Tibial artery (tissue), 4 donors: ENCODE data around the gene PDE11A.
"Not testable (repeated sequence)": the region's sequence is repeated elsewhere in the genome, so short reads cannot be mapped to it uniquely, and the experiment has no call there.

Experiments used
- DNase-seq, 2 donors: peaks; one replicate each; pipeline ENCODE4 v3.0.0-alpha.2; 2019
- H3K27ac ChIP-seq, 2 donors: fragments of 200-600 bp; sonication (generic) in 1 of 2; 1 replicate in 1 of 2; 2 replicates in 1 of 2; pipeline ENCODE4 v1.5.1; 2018 to 2019; ENCODE audit warnings: mild to moderate bottlenecking in 1 of 2
- H3K27me3 ChIP-seq, 2 donors: fragments of 200-600 bp; sonication (generic) in 1 of 2; one replicate each; pipeline versions ENCODE4 v1.5.1 to v1.6.0; 2016 to 2019
- H3K36me3 ChIP-seq, 3 donors: fragments of 200-600 bp; sonication (generic) in 2 of 3; one replicate each; pipeline ENCODE4 v1.5.1; 2016 to 2019; ENCODE audit warnings: mild to moderate bottlenecking in 2 of 3
- H3K4me1 ChIP-seq, 4 donors: fragments of 200-600 bp; sonication (generic) in 2 of 4; 1 replicate in 3 of 4; 2 replicates in 1 of 4; pipeline ENCODE4 v1.5.1; 2016 to 2019
- H3K4me3 ChIP-seq, 2 donors: fragments of 200-600 bp; sonication (generic) in 1 of 2; 1 replicate in 1 of 2; 2 replicates in 1 of 2; pipeline ENCODE4 v1.5.1; 2018 to 2019; ENCODE audit warnings: mild to moderate bottlenecking in 2 of 2
- H3K9me3 ChIP-seq, 3 donors: fragments of 200-600 bp; sonication (generic) in 1 of 3; one replicate each; pipeline ENCODE4 v1.5.1; 2016 to 2019
- CTCF ChIP-seq, 2 experiments: fragments of 200-600 bp in 1 of 2; fragments of 450-650 bp in 1 of 2; IDR thresholded peaks; one replicate each; pipeline ENCODE4 v1.5.1; 2017 to 2019; ENCODE audit warnings: antibody characterized with exemption in 2 of 2, mild to moderate bottlenecking in 1 of 2, moderate library complexity in 1 of 2
- intact Hi-C: fragments of 100-400 bp; cut with DNase I; formaldehyde crosslinking; loops from one replicate; pipeline ENCODE4 v1.15.0; 2023; ENCODE audit warnings: low total_unique reads

Gene PDE11A

DNA sequence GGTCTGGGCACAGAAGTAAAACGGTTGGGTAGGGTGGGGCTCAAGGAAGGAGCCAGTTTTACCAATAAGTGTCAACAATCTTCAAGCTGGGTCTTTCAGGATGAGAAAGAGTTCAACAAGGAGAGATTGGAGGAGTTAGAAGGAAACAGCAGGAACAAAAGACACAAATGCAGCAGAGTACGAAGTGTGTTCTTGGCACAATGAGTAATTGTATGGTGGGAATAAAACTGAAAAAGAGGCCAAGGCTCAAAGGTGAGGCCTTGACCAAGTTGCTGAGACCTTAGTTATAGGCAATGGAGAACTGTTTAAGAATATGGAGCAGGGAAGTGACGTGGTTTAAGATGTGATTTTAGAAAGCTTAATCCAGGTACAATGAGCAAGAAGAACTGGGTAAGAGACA lies 230.3 kb downstream of the PDE11A start:
- Histone ChIP-seq H3K4me3 (no peak overlapping the region), H3K27ac (no peak overlapping the region), H3K9me3 (no peaks in the 10 kb centered on the region), H3K27me3 (no peaks in the 10 kb centered on the region), H3K4me1 (no peaks in the 10 kb centered on the region), H3K36me3 (no peaks in the 10 kb centered on the region)
- no peak for TF ChIP-seq CTCF (IDR thresholded peaks at IDR 0.05)
- no peak for DNase-seq
- intact Hi-C loops, result no loop called here

DNA sequence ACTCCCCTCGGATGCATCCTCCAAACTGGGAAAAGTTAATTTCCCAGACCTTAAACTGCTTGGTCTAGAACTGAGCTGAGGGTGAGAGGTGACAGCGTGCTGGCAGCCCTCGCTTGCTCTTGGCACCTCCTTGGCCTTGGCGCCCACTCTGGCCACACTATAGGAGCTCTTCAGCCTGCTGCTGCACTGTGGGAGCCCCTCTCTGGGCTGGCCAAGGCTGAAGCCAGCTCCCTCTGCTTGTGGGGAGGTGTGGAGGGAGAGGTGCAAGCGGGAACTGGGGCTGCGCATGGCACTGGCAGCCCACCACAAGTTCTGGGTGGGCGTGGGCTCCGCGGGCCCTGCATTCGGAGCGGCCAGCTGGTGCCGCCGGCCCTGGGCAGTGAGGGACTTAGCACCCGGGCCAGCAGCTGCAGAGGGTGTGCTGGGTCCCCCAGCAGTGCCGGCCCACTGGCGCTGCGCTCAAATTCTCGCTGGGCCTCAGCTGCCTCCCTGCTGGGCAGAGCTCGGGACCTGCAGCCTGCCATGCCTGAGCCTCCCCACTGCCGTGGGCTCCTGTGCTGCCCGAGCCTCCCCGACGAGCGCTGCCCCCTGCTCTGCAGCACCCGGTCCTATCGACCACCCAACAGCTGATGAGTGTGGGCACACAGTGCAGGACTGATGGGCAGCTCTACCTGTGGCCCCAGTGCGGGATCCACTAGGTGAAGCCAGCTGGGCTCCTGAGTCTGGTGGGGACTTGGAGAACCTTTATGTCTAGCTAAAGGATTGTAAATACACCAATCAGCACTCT lies 237.0 kb downstream of the PDE11A start:
- H3K27me3 ChIP-seq, intact Hi-C loops, DNase-seq: not testable (repeated sequence)

GRCh38 chr2:177832611-177833433 lies 239.8 kb downstream of the PDE11A start:
- Histone ChIP-seq H3K27me3 (no peaks in the 10 kb centered on the region), H3K36me3 (no peaks in the 10 kb centered on the region), H3K27ac (no peak overlapping the region), H3K4me3 (no peak overlapping the region), H3K4me1 (no peaks in the 10 kb centered on the region), H3K9me3 (peaks cover 4 to 18% (median 15%) of the 10 kb centered on the region in 3 donors)
- DNase-seq, result no peak
- TF ChIP-seq CTCF (IDR thresholded peaks at IDR 0.05), result no peak
- intact Hi-C loops, result no loop called here

More for the DNA sequence above, 237.0 kb downstream of the PDE11A start:
- not testable (repeated sequence) for H3K27ac ChIP-seq, H3K4me3 ChIP-seq, H3K36me3 ChIP-seq, H3K4me1 ChIP-seq
- peaks cover 4 to 18% (median 15%) of the 10 kb centered on the region in 3 donors for H3K9me3 ChIP-seq

DNA sequence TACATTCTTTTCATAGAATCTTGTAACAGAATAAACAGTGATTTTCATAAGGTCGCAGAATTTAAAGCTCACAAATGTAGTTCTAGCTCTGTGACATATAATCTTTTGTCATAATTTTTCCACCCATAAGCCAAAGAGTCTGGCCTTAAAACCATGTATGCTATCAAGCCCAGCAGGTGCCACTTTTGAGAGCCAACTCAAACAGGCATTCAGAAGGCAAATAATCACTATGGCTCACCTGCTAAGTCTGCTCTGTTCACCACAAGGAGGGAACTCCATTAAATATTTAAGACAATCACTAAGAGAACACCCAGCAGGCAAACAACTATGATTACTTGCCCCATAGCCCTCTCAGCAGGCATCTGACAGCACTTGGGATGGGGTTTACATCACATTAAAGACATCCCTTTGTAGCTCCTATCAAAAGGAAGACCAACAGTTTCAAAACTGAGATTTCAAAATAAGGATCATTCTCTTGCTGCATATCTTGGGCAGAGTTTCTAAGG lies 241.6 kb downstream of the PDE11A start:
- DNase-seq, result no peak
- Histone ChIP-seq H3K4me1 (no peaks in the 10 kb centered on the region), H3K4me3 (no peak overlapping the region), H3K36me3 (no peaks in the 10 kb centered on the region), H3K27ac (no peak overlapping the region), H3K9me3 (peaks cover 4 to 18% (median 15%) of the 10 kb centered on the region in 3 donors), H3K27me3 (no peaks in the 10 kb centered on the region)
- TF ChIP-seq CTCF (IDR thresholded peaks at IDR 0.05), result no peak
- intact Hi-C loops, result no loop called here

DNA sequence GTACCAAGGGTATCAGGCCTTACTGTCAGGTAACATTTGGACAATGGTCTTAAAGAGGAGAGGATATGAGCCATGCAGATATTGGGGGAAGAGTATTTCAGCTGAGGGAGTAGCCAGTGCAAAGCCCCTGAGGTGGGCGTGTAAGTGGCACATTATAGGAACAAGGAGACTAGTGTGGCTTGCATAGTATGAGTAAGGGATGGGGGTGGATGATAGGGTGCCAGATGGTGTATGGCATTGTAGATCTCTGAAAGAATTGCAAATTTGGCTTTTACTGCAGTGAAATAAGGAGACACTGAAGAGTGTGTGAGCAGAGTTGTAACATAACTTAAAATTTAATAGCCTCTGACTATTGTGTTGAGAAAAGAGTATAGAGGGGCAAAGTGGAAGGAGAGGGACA lies 244.0 kb downstream of the PDE11A start:
- no peak for DNase-seq
- no peaks in the 10 kb centered on the region for H3K27me3 ChIP-seq
- no peak overlapping the region for H3K27ac ChIP-seq
- intact Hi-C loops, result no loop called here
- no peak overlapping the region for H3K4me3 ChIP-seq
- H3K36me3 ChIP-seq, result no peaks in the 10 kb centered on the region
- TF ChIP-seq CTCF (IDR thresholded peaks at IDR 0.05), result no peak
- no peaks in the 10 kb centered on the region for H3K4me1 ChIP-seq
- no peaks in the 10 kb centered on the region for H3K9me3 ChIP-seq

GRCh38 chr2:177826897-177827296 lies 245.7 kb downstream of the PDE11A start:
- intact Hi-C loops, result no loop called here

More at GRCh38 chr2:177826897-177827296, 245.7 kb downstream of the PDE11A start:
- Histone ChIP-seq H3K27ac (no peak overlapping the region), H3K4me1 (no peaks in the 10 kb centered on the region), H3K27me3 (no peaks in the 10 kb centered on the region), H3K9me3 (no peaks in the 10 kb centered on the region), H3K36me3 (no peaks in the 10 kb centered on the region), H3K4me3 (no peak overlapping the region)
- TF ChIP-seq CTCF (IDR thresholded peaks at IDR 0.05), result no peak
- no peak for DNase-seq
